Endodermal cell (in vitro differentiated cells): ENCODE data around the gene CDC42. TPM values are rescaled to one million over a fixed set of nuclear protein-coding genes. Genes with fewer than 3 reads are reported as not detected.
"Not testable (repeated sequence)": the region's sequence is repeated elsewhere in the genome, so short reads cannot be mapped to it uniquely, and the experiment has no call there.

Source experiments
- DNase-seq: peaks from one replicate; pipeline ENCODE4 v3.0.0-alpha.2; 2017
- H3K27ac ChIP-seq: 2 replicates; pipeline ENCODE4 v1.5.1; 2013; ENCODE audit warnings: mild to moderate bottlenecking, low read depth, low read length, moderate library complexity
- H3K27me3 ChIP-seq: 2 replicates; pipeline ENCODE4 v1.6.1; 2013; ENCODE audit warnings: mild to moderate bottlenecking, low read length, moderate library complexity; ENCODE audit not compliant: insufficient read depth, control insufficient read depth, poor library complexity, severe bottlenecking
- H3K36me3 ChIP-seq: 2 replicates; pipeline ENCODE4 v1.7.0; 2013; ENCODE audit warnings: mild to moderate bottlenecking, low read length, moderate library complexity; ENCODE audit not compliant: control insufficient read depth, insufficient read depth
- H3K4me1 ChIP-seq: one replicate; pipeline ENCODE4 v1.7.0; 2013; ENCODE audit warnings: low read length; ENCODE audit not compliant: control insufficient read depth, insufficient read depth
- H3K4me3 ChIP-seq: 2 replicates; pipeline ENCODE4 v1.5.1; 2013; ENCODE audit warnings: mild to moderate bottlenecking, low read length, moderate library complexity
- H3K9ac ChIP-seq: 2 replicates; pipeline ENCODE4 v1.6.1; 2013; ENCODE audit warnings: mild to moderate bottlenecking, low read length, moderate library complexity; ENCODE audit not compliant: poor library complexity, severe bottlenecking; ENCODE audit errors: extremely low read depth
- H3K9me3 ChIP-seq: 2 replicates; pipeline ENCODE4 v1.6.1; 2013; ENCODE audit warnings: mild to moderate bottlenecking, low read length, moderate library complexity; ENCODE audit not compliant: control insufficient read depth
- H3K27ac Mint-ChIP-seq: 2 replicates; pipeline ENCODE4 v1.8.0; 2020; ENCODE audit warnings: mixed read lengths
- H3K27me3 Mint-ChIP-seq: 2 replicates; pipeline ENCODE4 v1.8.0; 2021; ENCODE audit warnings: mild to moderate bottlenecking, mixed read lengths; ENCODE audit not compliant: insufficient read depth
- H3K36me3 Mint-ChIP-seq: 2 replicates; pipeline ENCODE4 v1.8.0; 2020; ENCODE audit warnings: low read depth, mixed read lengths
- H3K4me1 Mint-ChIP-seq: 2 replicates; pipeline ENCODE4 v1.8.0; 2020; ENCODE audit warnings: mixed read lengths
- H3K4me3 Mint-ChIP-seq: 2 replicates; pipeline ENCODE4 v1.8.0; 2020; ENCODE audit warnings: mild to moderate bottlenecking, moderate library complexity, mixed read lengths
- H3K9me3 Mint-ChIP-seq: 2 replicates; pipeline ENCODE4 v1.8.0; 2020; ENCODE audit warnings: mild to moderate bottlenecking, mixed read lengths
- WGBS, 2 experiments: methylation state at CpG; one replicate each; pipeline versions ENCODE4 v1.1.5 to v1.1.7; 2013; ENCODE audit warnings: missing lambda C conversion rate in 2 of 2, mixed read lengths in 1 of 2; ENCODE audit not compliant: insufficient coverage in 1 of 2, insufficient read length in 1 of 2; 5-methylcytosine and 5-hydroxymethylcytosine counted together
- total RNA-seq, 2 donors: library from RNA; stranded (reverse); fragmentation: NEBNext Ultra II Directional in 1 of 2; extraction: Animal tissue kit (Norgen Biotek cat#: 25700) in 1 of 2; gene quantifications; 2 replicates in 1 of 2; 3 replicates in 1 of 2; pipeline ENCODE4 v1.2.1, GENCODE V29; 2021
- TF ChIP-seq, protein P1 (sequence below): fragments of 200-600 bp; sonication (generic); conservative IDR thresholded peaks from 2 replicates; pipeline ENCODE4 v1.5.0; 2021; ENCODE audit warnings: antibody characterized with exemption, mild to moderate bottlenecking

Gene CDC42
- total RNA-seq, 2 donors from 2014 or later: 274 to 283 TPM

DNA sequence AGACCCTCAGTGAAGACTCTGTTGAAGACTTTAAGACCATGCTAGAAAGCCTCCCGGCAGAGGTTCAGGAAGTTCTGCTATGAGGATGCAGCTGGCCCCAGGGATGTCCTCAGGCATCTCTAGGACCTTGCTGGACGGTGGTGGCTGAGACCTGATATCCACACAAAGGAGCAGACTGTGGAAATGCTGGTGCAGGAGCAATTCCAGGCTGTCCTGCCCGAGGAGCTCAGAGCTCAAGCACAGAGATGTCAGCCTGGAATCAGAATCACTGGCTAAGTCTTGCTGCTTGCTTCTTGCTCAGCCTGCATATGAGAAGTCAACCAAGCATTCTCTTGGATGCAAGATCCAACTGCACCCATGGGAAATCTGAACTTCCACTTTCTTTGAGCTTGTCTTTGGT, 22.0 kb upstream of the CDC42 start:
- Histone ChIP-seq H3K27me3 (no peaks in the 10 kb centered on the region), H3K9ac (no peak overlapping the region), H3K4me1 (no peaks in the 10 kb centered on the region), H3K9me3 (no peaks in the 10 kb centered on the region), H3K4me3 (no peak overlapping the region), H3K27ac (no peak overlapping the region), H3K36me3 (peaks cover 10% of the 10 kb centered on the region)
- peaks cover 4% of the 10 kb centered on the region for H3K36me3 Mint-ChIP-seq
- no peak overlapping the region for H3K4me3 Mint-ChIP-seq
- 91 to 100% methylated on average over 2 to 3 of the region's 3 CpGs for WGBS, 2 experiments
- H3K9me3 Mint-ChIP-seq: no peaks in the 10 kb centered on the region
- DNase-seq: no peak
- H3K27me3 Mint-ChIP-seq: no peaks in the 10 kb centered on the region
- H3K27ac Mint-ChIP-seq: no peak overlapping the region
- peaks cover 23% of the 10 kb centered on the region for H3K4me1 Mint-ChIP-seq
- TF ChIP-seq, protein P1, sequence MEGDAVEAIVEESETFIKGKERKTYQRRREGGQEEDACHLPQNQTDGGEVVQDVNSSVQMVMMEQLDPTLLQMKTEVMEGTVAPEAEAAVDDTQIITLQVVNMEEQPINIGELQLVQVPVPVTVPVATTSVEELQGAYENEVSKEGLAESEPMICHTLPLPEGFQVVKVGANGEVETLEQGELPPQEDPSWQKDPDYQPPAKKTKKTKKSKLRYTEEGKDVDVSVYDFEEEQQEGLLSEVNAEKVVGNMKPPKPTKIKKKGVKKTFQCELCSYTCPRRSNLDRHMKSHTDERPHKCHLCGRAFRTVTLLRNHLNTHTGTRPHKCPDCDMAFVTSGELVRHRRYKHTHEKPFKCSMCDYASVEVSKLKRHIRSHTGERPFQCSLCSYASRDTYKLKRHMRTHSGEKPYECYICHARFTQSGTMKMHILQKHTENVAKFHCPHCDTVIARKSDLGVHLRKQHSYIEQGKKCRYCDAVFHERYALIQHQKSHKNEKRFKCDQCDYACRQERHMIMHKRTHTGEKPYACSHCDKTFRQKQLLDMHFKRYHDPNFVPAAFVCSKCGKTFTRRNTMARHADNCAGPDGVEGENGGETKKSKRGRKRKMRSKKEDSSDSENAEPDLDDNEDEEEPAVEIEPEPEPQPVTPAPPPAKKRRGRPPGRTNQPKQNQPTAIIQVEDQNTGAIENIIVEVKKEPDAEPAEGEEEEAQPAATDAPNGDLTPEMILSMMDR: no peak

GRCh38 chr1:22031214-22031962, 21.1 kb upstream of the CDC42 start:
- Mint-ChIP-seq H3K4me1 (peaks cover 20% of the 10 kb centered on the region), H3K36me3 (peaks cover 4% of the 10 kb centered on the region), H3K9me3 (no peaks in the 10 kb centered on the region), H3K27ac (no peak overlapping the region), H3K27me3 (no peaks in the 10 kb centered on the region), H3K4me3 (no peak overlapping the region)
- H3K9me3 ChIP-seq: no peaks in the 10 kb centered on the region
- H3K27me3 ChIP-seq: no peaks in the 10 kb centered on the region
- H3K4me1 ChIP-seq: no peaks in the 10 kb centered on the region
- DNase-seq: no peak
- WGBS, 2 experiments: 91 to 95% methylated on average over 8 of the region's 8 CpGs
- H3K4me3 ChIP-seq: no peak overlapping the region
- no peak overlapping the region for H3K27ac ChIP-seq
- no peak overlapping the region for H3K9ac ChIP-seq
- H3K36me3 ChIP-seq: peaks cover 10% of the 10 kb centered on the region
- TF ChIP-seq, protein P1: no peak

DNA sequence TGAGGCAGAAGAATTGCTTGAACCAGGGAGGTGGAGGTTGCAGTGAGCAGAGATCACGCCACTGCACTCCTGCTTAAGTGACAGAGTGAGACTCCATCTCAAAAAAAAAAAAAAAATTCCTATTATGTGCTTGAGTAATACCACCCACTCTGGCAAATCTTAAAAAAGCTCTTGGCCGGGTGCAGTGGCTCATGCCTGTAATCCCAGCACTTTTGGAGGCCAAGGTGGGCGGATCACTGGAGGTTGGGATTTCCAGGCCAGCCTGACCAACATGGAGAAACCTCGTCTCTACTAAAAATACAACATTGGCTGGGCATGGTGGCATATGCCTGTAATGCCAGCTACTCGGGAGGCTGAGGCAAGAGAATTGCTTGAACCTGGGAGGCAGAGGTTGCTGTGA, 17.7 kb upstream of the CDC42 start:
- 83 to 95% methylated on average over 4 to 5 of the region's 5 CpGs for WGBS, 2 experiments
- not testable (repeated sequence) for DNase-seq, H3K27me3 ChIP-seq, H3K9me3 ChIP-seq, H3K27ac Mint-ChIP-seq, H3K4me1 ChIP-seq, H3K4me3 ChIP-seq, H3K27me3 Mint-ChIP-seq, H3K27ac ChIP-seq, H3K4me3 Mint-ChIP-seq, H3K9ac ChIP-seq, H3K36me3 Mint-ChIP-seq, H3K9me3 Mint-ChIP-seq
- H3K36me3 ChIP-seq: peaks cover 10% of the 10 kb centered on the region
- peaks cover 14% of the 10 kb centered on the region for H3K4me1 Mint-ChIP-seq
